HCT116 (cell line): ENCODE measurements around the gene GMDS. TPM values are rescaled to one million over a fixed set of nuclear protein-coding genes. Genes with fewer than 3 reads are reported as not detected.

ENCODE experiments used
- ATAC-seq: fragments of 200-7000 bp; cut with Tn5 transposase; 2 replicates; pipeline ENCODE4 v1.9.1; 2020; ENCODE audit warnings: mild to moderate bottlenecking, moderate library complexity
- BruUV-seq: library from RNA; stranded (reverse); fragments of 400-500 nt; replicated peaks from 2 replicates; lab custom pipeline; 2021; lab: Mats Ljungman, UMichigan
- CTCF ChIA-PET: fragments of 300-600 bp; sonication (Branson Sonifier 250); formaldehyde crosslinking; loops from one replicate; lab custom pipeline; 2021; ENCODE audit warnings: antibody characterized with exemption; lab: Charles Lee
- POLR2A ChIA-PET: fragments of 300-600, 350-600 bp; sonication (Branson Sonifier 250); formaldehyde crosslinking; loops from one replicate; lab custom pipeline; 2021; ENCODE audit warnings: antibody characterized with exemption; lab: Charles Lee
- RAD21 ChIA-PET, 2 experiments: fragments of 300-600 bp; sonication (Branson Sonifier 250); formaldehyde crosslinking; loops; one replicate each; lab custom pipeline; 2023; ENCODE audit warnings: low total read pairs in 2 of 2; ENCODE audit not compliant: uncharacterized antibody in 2 of 2, unreplicated experiment in 2 of 2, low non-redundant PET in 1 of 2; lab: Charles Lee
- DNase-seq: peaks from one replicate; pipeline ENCODE4 v3.0.0-alpha.2; 2010; ENCODE audit warnings: low read depth, low spot score
- H2AFZ ChIP-seq: fragments of 200-600 bp; shearing (Covaris generic), sonication (generic); 2 replicates; pipeline ENCODE4 v1.6.1; 2017; ENCODE audit warnings: low read depth, mixed run types, mixed read lengths, antibody characterized with exemption, low read length; ENCODE audit not compliant: poor library complexity, severe bottlenecking
- H3K27ac ChIP-seq: 2 replicates; pipeline ENCODE4 v1.5.1; 2012; ENCODE audit warnings: low read depth, low read length
- H3K27me3 ChIP-seq: fragments of 200-600 bp; sonication (generic); 2 replicates; pipeline ENCODE4 v1.6.1; 2016; ENCODE audit warnings: mixed run types, low read length, mixed read lengths; ENCODE audit not compliant: insufficient read depth
- H3K36me3 ChIP-seq, 2 experiments: fragments of 200-500 bp in 1 of 2; fragments of 200-600 bp in 1 of 2; sonication (Bioruptor generic) in 1 of 2; sonication (generic) in 1 of 2; 2 replicates each; pipeline versions ENCODE4 v1.5.1 to v1.6.1; 2014 to 2016; ENCODE audit warnings: low read length in 2 of 2, inconsistent platforms in 1 of 2, mixed read lengths in 1 of 2, mixed run types in 1 of 2; ENCODE audit not compliant: insufficient read depth in 2 of 2, control insufficient read depth in 1 of 2
- H3K4me1 ChIP-seq, 2 experiments: fragments of 200-600 bp in 1 of 2; sonication (generic) in 1 of 2; 2 replicates each; pipeline versions ENCODE4 v1.5.1 to v1.6.1; 2012 to 2017; ENCODE audit warnings: low read length in 2 of 2, inconsistent platforms in 1 of 2, mild to moderate bottlenecking in 1 of 2, mixed read lengths in 1 of 2, mixed run types in 1 of 2, moderate library complexity in 1 of 2; ENCODE audit not compliant: insufficient read depth in 2 of 2, control insufficient read depth in 1 of 2
- H3K4me2 ChIP-seq: fragments of 200-600 bp; sonication (generic); 2 replicates; pipeline ENCODE4 v1.6.1; 2017; ENCODE audit warnings: mixed run types, low read length, mixed read lengths
- H3K4me3 ChIP-seq, 2 experiments: fragments of 200-600 bp in 1 of 2; sonication (generic) in 1 of 2; replicated peaks in 1 of 2; 2 replicates each; pipeline ENCODE4 v1.5.1; 2011 to 2016; ENCODE audit warnings: low read length in 2 of 2, control low read depth in 1 of 2, low read depth in 1 of 2, mild to moderate bottlenecking in 1 of 2, mixed read lengths in 1 of 2, mixed run types in 1 of 2
- H3K79me2 ChIP-seq: fragments of 200-600 bp; sonication (generic); 2 replicates; pipeline ENCODE4 v1.6.1; 2017; ENCODE audit warnings: mild to moderate bottlenecking, mixed run types, low read length, moderate library complexity, mixed read lengths; ENCODE audit not compliant: insufficient read depth
- H3K9ac ChIP-seq: fragments of 200-600 bp; sonication (generic); 2 replicates; pipeline ENCODE4 v1.6.1; 2016; ENCODE audit warnings: low read length, mixed read lengths
- H3K9me2 ChIP-seq: fragments of 200-600 bp; sonication (generic), shearing (Covaris generic); 2 replicates; pipeline ENCODE4 v1.6.1; 2017; ENCODE audit warnings: mixed run types, mild to moderate bottlenecking, moderate library complexity; ENCODE audit not compliant: insufficient read depth
- H3K9me3 ChIP-seq, 2 experiments: fragments of 200-500 bp in 1 of 2; fragments of 200-600 bp in 1 of 2; sonication (Bioruptor generic) in 1 of 2; sonication (generic) in 1 of 2; 2 replicates each; pipeline ENCODE4 v1.6.1; 2014 to 2017; ENCODE audit warnings: low read length in 2 of 2, mixed read lengths in 2 of 2, inconsistent platforms in 1 of 2, low read depth in 1 of 2, mild to moderate bottlenecking in 1 of 2, mixed run types in 1 of 2, moderate library complexity in 1 of 2; ENCODE audit not compliant: control insufficient read depth in 1 of 2, insufficient read depth in 1 of 2
- H4K20me1 ChIP-seq: fragments of 200-600 bp; sonication (generic), shearing (Covaris generic); 2 replicates; pipeline ENCODE4 v1.6.1; 2017; ENCODE audit warnings: mixed run types, mild to moderate bottlenecking, moderate library complexity; ENCODE audit not compliant: insufficient read depth
- ATF3 ChIP-seq: IDR thresholded peaks from 2 replicates; pipeline ENCODE4 v1.6.1; 2012
- CEBPB ChIP-seq: IDR thresholded peaks from 2 replicates; pipeline ENCODE4 v1.6.1; 2012; ENCODE audit warnings: low read depth
- EZH2 ChIP-seq: fragments of 200-600 bp; sonication (generic); IDR thresholded peaks from 2 replicates; pipeline ENCODE4 v1.6.1; 2017; ENCODE audit warnings: antibody characterized with exemption, mixed run types
- EZH2phosphoT487 ChIP-seq: fragments of 200-600 bp; IDR thresholded peaks from 2 replicates; pipeline ENCODE4 v1.6.1; 2018; ENCODE audit warnings: antibody characterized with exemption, borderline replicate concordance
- FOSL1 ChIP-seq: IDR thresholded peaks from 2 replicates; pipeline ENCODE4 v1.6.1; 2012; ENCODE audit warnings: low read depth
- JUND ChIP-seq: IDR thresholded peaks from 2 replicates; pipeline ENCODE4 v1.6.1; 2012
- POLR2A ChIP-seq: IDR thresholded peaks from 2 replicates; pipeline ENCODE4 v1.7.0; 2011; ENCODE audit warnings: borderline replicate concordance; ENCODE audit not compliant: insufficient read depth, insufficient read length; ENCODE audit errors: extremely low read depth
- SIN3A ChIP-seq: IDR thresholded peaks from 2 replicates; pipeline ENCODE4 v1.6.1; 2012; ENCODE audit warnings: low read depth
- TCF7L2 ChIP-seq: IDR thresholded peaks from 2 replicates; pipeline ENCODE4 v1.7.0; 2011; ENCODE audit warnings: borderline replicate concordance, inconsistent platforms; ENCODE audit not compliant: insufficient read depth, insufficient read length; ENCODE audit errors: extremely low read depth
- YY1 ChIP-seq: IDR thresholded peaks from 2 replicates; pipeline ENCODE4 v1.6.1; 2011; ENCODE audit warnings: low read length, low read depth, moderate library complexity, mild to moderate bottlenecking; ENCODE audit not compliant: insufficient replicate concordance; ENCODE audit errors: extremely low read depth
- ZBTB33 ChIP-seq: IDR thresholded peaks from 2 replicates; pipeline ENCODE4 v1.6.1; 2011; ENCODE audit warnings: mild to moderate bottlenecking, low read length, moderate library complexity; ENCODE audit not compliant: insufficient replicate concordance; ENCODE audit errors: extremely low read depth
- ZNF274 ChIP-seq: fragments of 200-500 bp; sonication (Bioruptor generic); IDR thresholded peaks from 2 replicates; pipeline ENCODE4 v1.6.1; 2014; ENCODE audit warnings: mild to moderate bottlenecking, low read depth, low read length, inconsistent platforms
- intact Hi-C: fragments of 100-400 bp; cut with micrococcal nuclease; formaldehyde crosslinking; loops from 2 replicates; pipeline ENCODE4 v1.10.0; 2022
- total RNA-seq: library from RNA; stranded (reverse); gene quantifications from one replicate; pipeline ENCODE4 v1.2.1, GENCODE V29; 2021; ENCODE audit not compliant: unreplicated experiment
- TF ChIP-seq, protein P1 (sequence below): IDR thresholded peaks from 2 replicates; pipeline ENCODE4 v1.6.1; 2012
- TF ChIP-seq, protein P2 (sequence below): IDR thresholded peaks from 2 replicates; pipeline ENCODE4 v1.6.1; 2012; ENCODE audit warnings: low read depth

Gene GMDS
- total RNA-seq, 1 experiment from 2014 or later: 34.4 TPM

- H3K4me2 ChIP-seq: no peak overlapping the region
- intact Hi-C loops: no loop called here
- no peak overlapping the region for H3K9ac ChIP-seq
- no peaks in the 10 kb centered on the region for H3K27me3 ChIP-seq
- no peak overlapping the region for H3K4me3 ChIP-seq
- no peak overlapping the region for H3K27ac ChIP-seq
- TF ChIP-seq CEBPB (no peak), JUND (no peak), POLR2A (no peak), YY1 (no peak), SIN3A (no peak), FOSL1 (no peak), EZH2phosphoT487 (no peak), TCF7L2 (no peak), ZNF274 (no peak), ATF3 (no peak), EZH2 (no peak), ZBTB33 (no peak)
- TF ChIP-seq, protein P1, sequence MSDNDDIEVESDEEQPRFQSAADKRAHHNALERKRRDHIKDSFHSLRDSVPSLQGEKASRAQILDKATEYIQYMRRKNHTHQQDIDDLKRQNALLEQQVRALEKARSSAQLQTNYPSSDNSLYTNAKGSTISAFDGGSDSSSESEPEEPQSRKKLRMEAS: no peak
- TF ChIP-seq, protein P2, sequence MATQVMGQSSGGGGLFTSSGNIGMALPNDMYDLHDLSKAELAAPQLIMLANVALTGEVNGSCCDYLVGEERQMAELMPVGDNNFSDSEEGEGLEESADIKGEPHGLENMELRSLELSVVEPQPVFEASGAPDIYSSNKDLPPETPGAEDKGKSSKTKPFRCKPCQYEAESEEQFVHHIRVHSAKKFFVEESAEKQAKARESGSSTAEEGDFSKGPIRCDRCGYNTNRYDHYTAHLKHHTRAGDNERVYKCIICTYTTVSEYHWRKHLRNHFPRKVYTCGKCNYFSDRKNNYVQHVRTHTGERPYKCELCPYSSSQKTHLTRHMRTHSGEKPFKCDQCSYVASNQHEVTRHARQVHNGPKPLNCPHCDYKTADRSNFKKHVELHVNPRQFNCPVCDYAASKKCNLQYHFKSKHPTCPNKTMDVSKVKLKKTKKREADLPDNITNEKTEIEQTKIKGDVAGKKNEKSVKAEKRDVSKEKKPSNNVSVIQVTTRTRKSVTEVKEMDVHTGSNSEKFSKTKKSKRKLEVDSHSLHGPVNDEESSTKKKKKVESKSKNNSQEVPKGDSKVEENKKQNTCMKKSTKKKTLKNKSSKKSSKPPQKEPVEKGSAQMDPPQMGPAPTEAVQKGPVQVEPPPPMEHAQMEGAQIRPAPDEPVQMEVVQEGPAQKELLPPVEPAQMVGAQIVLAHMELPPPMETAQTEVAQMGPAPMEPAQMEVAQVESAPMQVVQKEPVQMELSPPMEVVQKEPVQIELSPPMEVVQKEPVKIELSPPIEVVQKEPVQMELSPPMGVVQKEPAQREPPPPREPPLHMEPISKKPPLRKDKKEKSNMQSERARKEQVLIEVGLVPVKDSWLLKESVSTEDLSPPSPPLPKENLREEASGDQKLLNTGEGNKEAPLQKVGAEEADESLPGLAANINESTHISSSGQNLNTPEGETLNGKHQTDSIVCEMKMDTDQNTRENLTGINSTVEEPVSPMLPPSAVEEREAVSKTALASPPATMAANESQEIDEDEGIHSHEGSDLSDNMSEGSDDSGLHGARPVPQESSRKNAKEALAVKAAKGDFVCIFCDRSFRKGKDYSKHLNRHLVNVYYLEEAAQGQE: no peak
- H3K4me1 ChIP-seq: no peaks in the 10 kb centered on the region
- no peaks in the 10 kb centered on the region for H3K9me3 ChIP-seq
- BruUV-seq: no TSS peak
- POLR2A ChIA-PET: no interaction called here
- DNase-seq (no peak), ATAC-seq (no peak)
- H4K20me1 ChIP-seq: no peaks in the 10 kb centered on the region
- no peaks in the 10 kb centered on the region for H3K9me2 ChIP-seq
- H3K79me2 ChIP-seq: 0 out of 2 replicates have a peak, but pooled peaks cover 8% of the 10 kb centered on the region
- H2AFZ ChIP-seq: no peak overlapping the region
- RAD21 ChIA-PET: no interaction called here
- H3K36me3 ChIP-seq: no peaks in the 10 kb centered on the region
- CTCF ChIA-PET: no interaction called here
Measured at GRCh38 chr6:2204272-2204671, 41.1 kb downstream of the GMDS start.
